H1 (cell line): ENCODE results near the gene PIGC. TPM values are rescaled to one million over a fixed set of nuclear protein-coding genes. Genes with fewer than 3 reads are reported as not detected.

Source experiments
- BCL11A ChIP-seq, 2 experiments: IDR thresholded peaks; one replicate each; pipeline ENCODE4 v1.6.1; 2011; ENCODE audit warnings: low read depth in 2 of 2, low read length in 2 of 2, mild to moderate bottlenecking in 2 of 2
- BRCA1 ChIP-seq: IDR thresholded peaks from 2 replicates; pipeline ENCODE4 v1.6.1; 2012; ENCODE audit warnings: low read depth, low read length, improper control_type of control experiment
- CBX5 ChIP-seq: fragments of 300-800, 300-1000 bp; sonication (generic); IDR thresholded peaks from 2 replicates; pipeline ENCODE4 v1.7.1; 2016; ENCODE audit warnings: antibody characterized with exemption, low read length, low read depth
- CHD1 ChIP-seq: IDR thresholded peaks from 2 replicates; pipeline ENCODE4 v1.6.1; 2012; ENCODE audit warnings: low read depth, low read length, improper control_type of control experiment
- SAP30 ChIP-seq: fragments of 300-600 bp; sonication (generic); IDR thresholded peaks from 2 replicates; pipeline ENCODE4 v1.7.1; 2012; ENCODE audit warnings: low read length, moderate library complexity, mild to moderate bottlenecking, inconsistent platforms; ENCODE audit not compliant: insufficient read depth, insufficient replicate concordance
- SP1 ChIP-seq: IDR thresholded peaks from 2 replicates; pipeline ENCODE4 v1.6.1; 2011; ENCODE audit warnings: low read depth, low read length
- polyA plus RNA-seq, 7 experiments: library from polyadenylated mRNA; depleted of rRNA in 3 of 7; stranded (reverse) in 5 of 7; unstranded in 2 of 7; fragments of >200 nt in 5 of 7; fragments of 200-250 nt in 2 of 7; gene quantifications; 1 replicate in 5 of 7; 2 replicates in 1 of 7; 4 replicates in 1 of 7; pipeline versions ENCODE4 v1.2.1 to v1.2.3, GENCODE V29; 2011 to 2013; ENCODE audit warnings: missing spikeins in 2 of 7, mixed read lengths in 2 of 7
- total RNA-seq: library from RNA; stranded (reverse); fragmentation: NEBNext Ultra II Directional; extraction: Animal tissue kit (Norgen Biotek cat#: 25700); gene quantifications from 2 replicates; pipeline ENCODE4 v1.2.1, GENCODE V29; 2021
- TF ChIP-seq, protein P1 (sequence below): fragments of 300-600 bp; sonication (generic); IDR thresholded peaks from 2 replicates; pipeline ENCODE4 v1.7.1; 2012; ENCODE audit warnings: low read length, moderate library complexity, mild to moderate bottlenecking, inconsistent platforms; ENCODE audit not compliant: insufficient replicate concordance
- TF ChIP-seq, protein P2 (sequence below): IDR thresholded peaks from 2 replicates; pipeline ENCODE4 v1.6.1; 2012; ENCODE audit warnings: inconsistent platforms
- TF ChIP-seq, protein P3 (sequence below): IDR thresholded peaks from 2 replicates; pipeline ENCODE4 v1.6.1; 2011; ENCODE audit warnings: low read length, improper control_type of control experiment

PIGC gene
- total and polyA plus RNA-seq, 2 of the 8 experiments (the other 6 are each of a cell fraction or from before 2014, with no cell fraction given) = 21.0 to 39.3 TPM

DNA sequence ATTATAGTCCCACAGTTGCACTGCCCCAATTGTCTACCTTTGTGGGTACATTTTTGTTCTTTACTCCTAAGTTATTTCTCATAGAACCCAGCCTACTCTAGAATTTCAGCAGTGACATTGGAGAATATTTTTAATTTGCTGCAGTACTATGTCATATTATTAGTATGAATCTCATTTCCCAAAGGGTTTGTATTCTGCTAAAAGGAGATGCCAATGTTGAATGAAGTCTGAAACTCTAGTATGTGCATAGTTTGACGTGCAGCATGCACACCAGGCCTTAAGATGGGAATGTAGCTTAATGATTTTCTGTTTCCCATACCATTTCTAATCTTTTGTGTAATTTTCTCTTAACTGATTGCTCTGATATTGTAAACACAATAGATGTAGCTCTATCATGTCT, 33.8 kb downstream of the PIGC start (continued):
- TF ChIP-seq, protein P1, sequence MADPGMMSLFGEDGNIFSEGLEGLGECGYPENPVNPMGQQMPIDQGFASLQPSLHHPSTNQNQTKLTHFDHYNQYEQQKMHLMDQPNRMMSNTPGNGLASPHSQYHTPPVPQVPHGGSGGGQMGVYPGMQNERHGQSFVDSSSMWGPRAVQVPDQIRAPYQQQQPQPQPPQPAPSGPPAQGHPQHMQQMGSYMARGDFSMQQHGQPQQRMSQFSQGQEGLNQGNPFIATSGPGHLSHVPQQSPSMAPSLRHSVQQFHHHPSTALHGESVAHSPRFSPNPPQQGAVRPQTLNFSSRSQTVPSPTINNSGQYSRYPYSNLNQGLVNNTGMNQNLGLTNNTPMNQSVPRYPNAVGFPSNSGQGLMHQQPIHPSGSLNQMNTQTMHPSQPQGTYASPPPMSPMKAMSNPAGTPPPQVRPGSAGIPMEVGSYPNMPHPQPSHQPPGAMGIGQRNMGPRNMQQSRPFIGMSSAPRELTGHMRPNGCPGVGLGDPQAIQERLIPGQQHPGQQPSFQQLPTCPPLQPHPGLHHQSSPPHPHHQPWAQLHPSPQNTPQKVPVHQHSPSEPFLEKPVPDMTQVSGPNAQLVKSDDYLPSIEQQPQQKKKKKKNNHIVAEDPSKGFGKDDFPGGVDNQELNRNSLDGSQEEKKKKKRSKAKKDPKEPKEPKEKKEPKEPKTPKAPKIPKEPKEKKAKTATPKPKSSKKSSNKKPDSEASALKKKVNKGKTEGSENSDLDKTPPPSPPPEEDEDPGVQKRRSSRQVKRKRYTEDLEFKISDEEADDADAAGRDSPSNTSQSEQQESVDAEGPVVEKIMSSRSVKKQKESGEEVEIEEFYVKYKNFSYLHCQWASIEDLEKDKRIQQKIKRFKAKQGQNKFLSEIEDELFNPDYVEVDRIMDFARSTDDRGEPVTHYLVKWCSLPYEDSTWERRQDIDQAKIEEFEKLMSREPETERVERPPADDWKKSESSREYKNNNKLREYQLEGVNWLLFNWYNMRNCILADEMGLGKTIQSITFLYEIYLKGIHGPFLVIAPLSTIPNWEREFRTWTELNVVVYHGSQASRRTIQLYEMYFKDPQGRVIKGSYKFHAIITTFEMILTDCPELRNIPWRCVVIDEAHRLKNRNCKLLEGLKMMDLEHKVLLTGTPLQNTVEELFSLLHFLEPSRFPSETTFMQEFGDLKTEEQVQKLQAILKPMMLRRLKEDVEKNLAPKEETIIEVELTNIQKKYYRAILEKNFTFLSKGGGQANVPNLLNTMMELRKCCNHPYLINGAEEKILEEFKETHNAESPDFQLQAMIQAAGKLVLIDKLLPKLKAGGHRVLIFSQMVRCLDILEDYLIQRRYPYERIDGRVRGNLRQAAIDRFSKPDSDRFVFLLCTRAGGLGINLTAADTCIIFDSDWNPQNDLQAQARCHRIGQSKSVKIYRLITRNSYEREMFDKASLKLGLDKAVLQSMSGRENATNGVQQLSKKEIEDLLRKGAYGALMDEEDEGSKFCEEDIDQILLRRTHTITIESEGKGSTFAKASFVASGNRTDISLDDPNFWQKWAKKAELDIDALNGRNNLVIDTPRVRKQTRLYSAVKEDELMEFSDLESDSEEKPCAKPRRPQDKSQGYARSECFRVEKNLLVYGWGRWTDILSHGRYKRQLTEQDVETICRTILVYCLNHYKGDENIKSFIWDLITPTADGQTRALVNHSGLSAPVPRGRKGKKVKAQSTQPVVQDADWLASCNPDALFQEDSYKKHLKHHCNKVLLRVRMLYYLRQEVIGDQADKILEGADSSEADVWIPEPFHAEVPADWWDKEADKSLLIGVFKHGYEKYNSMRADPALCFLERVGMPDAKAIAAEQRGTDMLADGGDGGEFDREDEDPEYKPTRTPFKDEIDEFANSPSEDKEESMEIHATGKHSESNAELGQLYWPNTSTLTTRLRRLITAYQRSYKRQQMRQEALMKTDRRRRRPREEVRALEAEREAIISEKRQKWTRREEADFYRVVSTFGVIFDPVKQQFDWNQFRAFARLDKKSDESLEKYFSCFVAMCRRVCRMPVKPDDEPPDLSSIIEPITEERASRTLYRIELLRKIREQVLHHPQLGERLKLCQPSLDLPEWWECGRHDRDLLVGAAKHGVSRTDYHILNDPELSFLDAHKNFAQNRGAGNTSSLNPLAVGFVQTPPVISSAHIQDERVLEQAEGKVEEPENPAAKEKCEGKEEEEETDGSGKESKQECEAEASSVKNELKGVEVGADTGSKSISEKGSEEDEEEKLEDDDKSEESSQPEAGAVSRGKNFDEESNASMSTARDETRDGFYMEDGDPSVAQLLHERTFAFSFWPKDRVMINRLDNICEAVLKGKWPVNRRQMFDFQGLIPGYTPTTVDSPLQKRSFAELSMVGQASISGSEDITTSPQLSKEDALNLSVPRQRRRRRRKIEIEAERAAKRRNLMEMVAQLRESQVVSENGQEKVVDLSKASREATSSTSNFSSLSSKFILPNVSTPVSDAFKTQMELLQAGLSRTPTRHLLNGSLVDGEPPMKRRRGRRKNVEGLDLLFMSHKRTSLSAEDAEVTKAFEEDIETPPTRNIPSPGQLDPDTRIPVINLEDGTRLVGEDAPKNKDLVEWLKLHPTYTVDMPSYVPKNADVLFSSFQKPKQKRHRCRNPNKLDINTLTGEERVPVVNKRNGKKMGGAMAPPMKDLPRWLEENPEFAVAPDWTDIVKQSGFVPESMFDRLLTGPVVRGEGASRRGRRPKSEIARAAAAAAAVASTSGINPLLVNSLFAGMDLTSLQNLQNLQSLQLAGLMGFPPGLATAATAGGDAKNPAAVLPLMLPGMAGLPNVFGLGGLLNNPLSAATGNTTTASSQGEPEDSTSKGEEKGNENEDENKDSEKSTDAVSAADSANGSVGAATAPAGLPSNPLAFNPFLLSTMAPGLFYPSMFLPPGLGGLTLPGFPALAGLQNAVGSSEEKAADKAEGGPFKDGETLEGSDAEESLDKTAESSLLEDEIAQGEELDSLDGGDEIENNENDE = no peak
- no peak for TF ChIP-seq CBX5
- TF ChIP-seq, protein P2, sequence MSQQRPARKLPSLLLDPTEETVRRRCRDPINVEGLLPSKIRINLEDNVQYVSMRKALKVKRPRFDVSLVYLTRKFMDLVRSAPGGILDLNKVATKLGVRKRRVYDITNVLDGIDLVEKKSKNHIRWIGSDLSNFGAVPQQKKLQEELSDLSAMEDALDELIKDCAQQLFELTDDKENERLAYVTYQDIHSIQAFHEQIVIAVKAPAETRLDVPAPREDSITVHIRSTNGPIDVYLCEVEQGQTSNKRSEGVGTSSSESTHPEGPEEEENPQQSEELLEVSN = no peak
- TF ChIP-seq BRCA1 = no peak
- TF ChIP-seq SAP30 = no peak
- TF ChIP-seq SP1 = no peak
- TF ChIP-seq, protein P3, sequence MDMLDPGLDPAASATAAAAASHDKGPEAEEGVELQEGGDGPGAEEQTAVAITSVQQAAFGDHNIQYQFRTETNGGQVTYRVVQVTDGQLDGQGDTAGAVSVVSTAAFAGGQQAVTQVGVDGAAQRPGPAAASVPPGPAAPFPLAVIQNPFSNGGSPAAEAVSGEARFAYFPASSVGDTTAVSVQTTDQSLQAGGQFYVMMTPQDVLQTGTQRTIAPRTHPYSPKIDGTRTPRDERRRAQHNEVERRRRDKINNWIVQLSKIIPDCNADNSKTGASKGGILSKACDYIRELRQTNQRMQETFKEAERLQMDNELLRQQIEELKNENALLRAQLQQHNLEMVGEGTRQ = no peak
- TF ChIP-seq CHD1 = no peak
- TF ChIP-seq BCL11A (IDR thresholded peaks at IDR 0.05; ENCODE audit: low read depth in 2 of 2, low read length in 2 of 2) = no peak
- TF ChIP-seq, all 59 proteins: peak for 0
